ENCODE results near the gene HAUS1.
"Not testable (repeated sequence)": the region's sequence is repeated elsewhere in the genome, so short reads cannot be mapped to it uniquely, and the experiment has no call there.

Gene HAUS1

DNA sequence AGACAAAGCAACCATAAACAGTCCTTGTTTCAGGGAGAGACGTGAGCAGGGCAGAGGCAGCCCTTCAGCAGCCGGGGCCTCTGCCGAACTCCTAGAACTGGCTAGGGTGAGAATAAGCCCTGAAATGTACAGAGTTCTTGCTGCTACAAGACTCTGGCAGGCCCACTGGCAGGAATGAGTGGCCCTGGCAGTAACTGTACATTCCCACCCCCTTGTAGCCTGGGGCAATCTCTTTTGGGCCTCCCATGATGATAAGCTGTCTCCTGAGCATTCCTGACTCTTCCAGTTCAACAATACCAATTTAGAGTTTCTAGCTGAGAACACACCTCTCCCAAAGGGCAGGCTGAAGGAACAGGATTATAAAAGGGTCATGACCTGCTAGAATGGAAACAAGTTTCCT, 54.3 kb downstream of the HAUS1 start:
- no peak for DNase-seq

DNA sequence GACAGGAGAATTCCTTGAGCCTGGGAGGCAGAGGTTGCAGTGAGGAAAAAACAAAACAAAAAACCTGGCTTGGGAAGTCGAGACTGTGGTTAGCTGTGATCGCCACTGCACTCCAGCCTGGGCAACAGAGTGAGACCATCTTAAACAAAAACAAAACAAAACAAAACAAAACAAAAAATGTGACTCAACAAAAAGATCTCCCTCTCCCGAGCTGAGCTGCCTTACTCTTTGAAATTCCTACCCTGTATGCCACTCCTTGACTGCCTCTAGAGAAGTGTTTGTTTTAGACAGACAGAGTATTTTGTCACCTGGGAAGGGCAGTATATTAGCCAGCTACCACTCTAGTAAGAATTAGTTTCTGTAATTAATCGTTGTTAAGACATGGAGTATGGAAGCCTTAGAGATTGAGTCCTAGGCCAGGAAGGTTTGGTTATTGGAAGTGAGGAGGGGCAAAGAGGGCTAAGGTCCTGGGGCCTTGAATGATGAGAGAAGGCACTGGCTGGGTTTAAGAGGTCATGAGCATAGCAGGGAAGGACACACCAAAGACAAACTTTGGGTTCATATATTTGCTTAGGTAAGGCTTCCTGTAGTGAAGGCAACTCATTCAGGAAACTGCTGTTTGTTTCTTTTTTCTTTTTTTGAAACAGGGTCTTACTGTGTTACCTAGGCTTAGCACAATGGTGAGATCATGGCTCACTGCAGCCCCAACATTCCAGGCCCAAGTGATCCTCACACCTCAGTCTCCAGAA, 56.0 kb downstream of the HAUS1 start:
- DNase-seq = no peak

DNA sequence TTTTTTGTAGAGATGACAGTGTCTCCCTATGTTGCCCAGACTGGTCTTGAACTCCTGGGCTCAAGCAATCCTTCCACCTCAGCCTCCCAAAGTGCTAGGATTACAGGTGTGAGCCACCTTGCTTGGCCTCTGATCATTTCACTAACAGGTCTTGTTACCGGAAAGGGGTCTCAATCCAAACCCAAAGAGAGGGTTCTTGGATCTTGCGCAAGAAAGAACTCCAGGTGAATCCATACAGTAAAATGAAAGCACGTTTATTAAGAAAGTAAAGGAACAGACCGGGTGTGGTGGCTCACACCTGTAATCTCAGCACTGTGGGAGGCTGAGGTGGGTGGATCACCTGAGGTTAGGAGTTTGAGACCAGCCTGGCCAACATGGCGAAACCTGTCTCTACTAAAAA, 56.7 kb downstream of the HAUS1 start:
- DNase-seq = not testable (repeated sequence)

DNA sequence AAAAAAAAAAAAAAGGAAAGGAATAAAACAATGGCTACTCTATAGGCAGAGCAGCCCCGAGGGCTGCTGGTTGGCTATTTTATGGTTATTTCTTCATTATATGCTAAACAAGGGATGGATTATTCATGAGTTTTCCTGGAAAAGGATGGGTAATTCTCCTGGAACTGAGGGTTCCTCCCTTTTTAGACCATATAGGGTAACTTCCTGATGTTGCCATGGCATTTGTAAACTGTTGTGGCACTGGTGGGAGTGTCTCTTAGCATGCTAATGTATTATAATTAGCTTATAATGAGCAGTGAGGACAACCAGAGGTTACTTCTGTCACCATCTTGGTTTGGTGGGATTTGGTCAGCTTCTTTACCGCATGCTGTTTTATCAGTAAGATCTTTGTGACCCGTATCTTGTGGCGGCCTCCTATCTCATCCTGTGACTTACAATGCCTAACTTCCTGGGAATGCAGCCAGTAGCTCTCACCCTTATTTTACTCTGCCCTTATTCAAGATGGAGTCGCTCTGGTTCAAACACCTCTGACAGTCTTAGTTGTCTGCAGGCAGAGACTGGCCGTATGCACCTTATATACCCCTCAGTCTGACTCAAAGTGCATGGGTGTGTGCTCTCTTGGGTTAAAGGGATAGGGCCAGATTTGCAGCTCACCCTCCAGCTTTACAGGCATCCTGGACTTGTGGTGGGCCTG, 57.7 kb downstream of the HAUS1 start:
- no peak for DNase-seq

DNA sequence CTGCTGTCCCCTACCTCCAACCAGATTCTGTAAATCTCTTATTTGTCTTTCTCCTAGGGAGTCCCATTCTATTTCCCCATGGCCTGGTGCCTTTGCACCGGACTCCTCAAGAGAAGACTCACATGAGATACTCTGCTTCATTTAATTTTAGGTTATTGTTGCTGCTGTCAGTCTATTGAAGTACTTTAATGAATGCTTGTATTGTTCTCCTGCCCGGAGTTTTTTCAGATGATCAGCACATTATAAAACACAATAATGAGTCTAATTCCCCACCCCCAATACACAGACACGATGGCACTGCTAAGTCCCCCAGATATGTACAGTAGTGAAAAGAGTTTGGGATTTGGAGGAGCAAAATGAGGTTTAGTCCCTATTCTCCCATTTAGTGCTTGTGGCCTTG, 58.9 kb downstream of the HAUS1 start:
- DNase-seq = no peak

DNA sequence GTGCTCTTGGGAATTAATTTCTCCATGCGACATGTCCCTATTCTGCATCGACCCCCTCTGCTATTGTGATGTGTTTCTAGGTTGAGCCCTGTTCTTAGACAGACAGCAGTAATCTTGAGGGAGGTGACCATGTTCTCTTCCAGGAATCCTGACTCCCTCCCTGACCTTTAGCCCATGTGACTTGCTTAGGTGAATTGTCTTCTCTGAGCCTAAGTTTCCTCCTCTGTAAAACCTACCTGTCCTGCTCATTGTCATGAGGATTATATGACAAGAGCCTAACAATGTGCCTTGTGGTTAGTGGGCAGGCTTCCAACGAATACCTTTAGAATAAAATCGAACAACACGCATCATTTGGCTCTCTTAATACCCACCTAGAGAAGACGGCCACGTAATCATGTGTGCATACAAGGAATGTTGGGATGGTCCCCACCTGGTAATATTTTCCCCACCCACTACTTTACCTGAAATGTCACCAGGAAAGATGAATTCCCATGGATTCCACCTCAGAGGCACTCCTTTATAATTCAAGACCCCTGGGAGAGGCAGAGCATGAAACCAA, 59.8 kb downstream of the HAUS1 start:
- DNase-seq = no peak

DNA sequence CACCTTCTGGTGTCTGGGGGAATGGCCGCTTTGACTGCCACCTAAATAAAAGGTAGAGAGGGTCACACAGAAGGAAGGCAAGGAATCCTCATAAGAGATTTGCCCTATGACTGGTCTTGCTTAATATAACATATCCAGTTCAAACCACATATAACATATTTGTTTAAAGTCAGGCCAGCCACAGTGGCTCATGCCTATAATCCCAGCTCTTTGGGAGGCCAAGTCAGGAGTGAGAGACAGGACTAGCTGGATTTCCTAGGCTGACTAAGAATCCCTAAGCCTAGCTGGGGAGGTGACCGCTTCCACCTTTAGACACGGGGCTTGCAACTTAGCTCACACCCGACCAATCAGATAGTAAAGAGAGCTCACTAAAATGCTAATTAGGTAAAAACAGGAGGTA, 60.3 kb downstream of the HAUS1 start:
- not testable (repeated sequence) for DNase-seq

DNA sequence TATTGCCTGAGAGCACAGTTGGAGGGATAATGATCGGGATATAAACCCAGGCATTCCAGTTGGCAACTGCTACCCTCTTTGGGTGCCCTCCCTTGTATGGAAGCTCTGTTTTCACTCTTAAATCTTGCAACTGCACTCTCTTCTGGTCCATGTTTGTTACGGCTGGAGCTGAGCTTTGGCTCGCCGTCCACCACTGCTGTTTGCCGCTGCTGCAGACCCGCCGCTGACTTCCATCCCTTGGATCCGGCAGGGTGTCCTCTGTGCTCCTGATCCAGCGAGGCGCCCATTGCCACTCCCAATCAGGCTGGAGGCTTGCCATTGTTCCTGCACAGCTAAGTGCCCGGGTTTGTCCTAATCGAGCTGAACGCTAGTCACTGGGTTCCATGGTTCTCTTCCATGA, 60.7 kb downstream of the HAUS1 start:
- no peak for DNase-seq

DNA sequence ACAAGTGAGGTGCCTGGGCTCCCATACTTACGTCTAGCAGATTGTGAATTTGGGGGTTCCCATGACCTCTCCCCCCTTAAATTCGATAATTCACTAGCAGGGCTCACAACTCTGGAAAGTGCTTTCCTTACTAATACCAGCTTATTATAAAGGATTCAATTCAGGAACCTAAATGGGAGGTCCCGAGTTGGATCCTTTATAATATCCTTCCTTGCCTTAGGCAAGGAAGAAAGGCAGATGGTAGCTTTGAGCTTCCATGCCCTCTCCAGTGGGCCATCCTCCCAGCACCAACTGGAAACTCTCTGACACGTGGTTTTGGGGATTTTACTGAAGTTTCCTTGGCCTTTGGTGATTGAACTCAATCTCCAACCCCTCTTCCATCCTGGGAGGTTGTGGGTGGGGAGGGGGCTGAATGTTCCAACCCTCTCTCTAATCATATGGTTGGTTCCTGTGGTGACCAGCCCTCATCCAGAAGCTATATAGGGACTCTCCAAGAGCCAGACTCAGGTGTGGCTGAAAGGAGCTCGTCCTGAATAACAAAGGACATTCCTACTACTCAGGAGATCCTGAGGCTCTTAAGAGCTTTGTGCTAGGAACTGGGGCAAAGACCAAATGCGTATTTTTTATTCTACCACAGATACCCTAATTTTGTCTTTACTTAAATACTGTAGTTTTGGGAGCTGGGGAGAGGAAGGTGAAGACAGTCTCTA, 62.2 kb downstream of the HAUS1 start:
- DNase-seq = no peak

DNA sequence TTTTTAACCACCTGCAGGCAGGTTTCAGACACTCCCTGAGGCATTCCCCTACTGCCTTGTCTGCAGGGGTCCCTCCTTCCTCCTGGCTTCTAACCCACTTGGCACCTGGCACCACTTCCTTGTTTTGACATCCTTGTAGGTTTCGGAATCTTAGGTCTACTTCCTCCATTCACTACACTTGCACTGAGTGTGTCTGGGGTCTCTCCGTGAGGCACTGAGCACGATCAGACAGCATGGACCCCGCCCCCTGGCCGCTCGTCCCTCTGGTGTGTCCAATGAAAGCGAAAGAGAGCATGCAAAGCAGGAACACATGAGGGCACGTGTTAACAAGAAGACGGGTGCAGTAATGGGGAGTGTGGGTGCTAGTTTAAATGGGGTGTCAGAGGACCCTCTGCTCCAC, 63.8 kb downstream of the HAUS1 start:
- DNase-seq = no peak

DNA sequence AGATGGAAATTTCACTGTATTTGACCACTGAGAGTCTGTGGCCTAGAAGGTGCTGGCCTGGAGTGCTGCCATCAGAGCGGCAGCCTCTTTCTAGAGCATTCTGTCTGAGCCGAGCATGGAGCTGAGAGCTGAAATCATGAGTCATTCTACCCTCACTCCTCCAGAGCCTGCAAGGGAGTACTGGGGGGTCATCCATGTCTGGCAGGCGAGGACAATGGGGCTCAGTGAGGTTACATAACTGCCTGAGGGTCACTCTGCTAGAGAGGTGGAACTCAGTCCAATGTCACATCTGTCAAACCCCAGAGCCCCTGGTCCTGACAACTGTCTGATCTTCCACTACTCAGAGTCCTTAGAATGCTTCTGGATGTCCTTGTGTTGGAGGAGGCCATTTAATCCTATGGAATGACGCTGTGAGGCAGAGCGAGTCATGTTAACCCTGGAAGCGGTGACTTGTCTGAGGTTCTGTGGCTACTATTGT, 65.3 kb downstream of the HAUS1 start:
- DNase-seq = peak; percentile 68

DNA sequence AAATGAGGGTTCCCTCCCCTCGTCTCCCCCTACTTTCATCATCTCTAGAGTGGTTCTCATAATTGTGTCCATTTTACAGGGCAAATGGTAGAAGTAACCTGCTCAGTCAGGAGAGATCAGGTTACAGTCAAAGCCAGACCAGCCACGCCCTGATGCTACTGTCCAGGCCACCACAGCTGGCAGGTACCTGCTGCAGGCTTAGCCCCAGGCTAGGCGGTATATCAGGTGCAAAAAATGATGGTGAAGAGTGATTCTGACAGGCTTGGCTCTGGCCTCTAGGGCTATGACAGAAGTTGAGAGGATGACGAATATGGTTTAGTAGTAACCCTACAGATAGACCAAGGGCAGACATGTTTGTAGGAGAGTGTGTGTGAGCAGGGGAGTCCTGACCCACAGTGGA, 67.1 kb downstream of the HAUS1 start:
- DNase-seq = no peak

DNA sequence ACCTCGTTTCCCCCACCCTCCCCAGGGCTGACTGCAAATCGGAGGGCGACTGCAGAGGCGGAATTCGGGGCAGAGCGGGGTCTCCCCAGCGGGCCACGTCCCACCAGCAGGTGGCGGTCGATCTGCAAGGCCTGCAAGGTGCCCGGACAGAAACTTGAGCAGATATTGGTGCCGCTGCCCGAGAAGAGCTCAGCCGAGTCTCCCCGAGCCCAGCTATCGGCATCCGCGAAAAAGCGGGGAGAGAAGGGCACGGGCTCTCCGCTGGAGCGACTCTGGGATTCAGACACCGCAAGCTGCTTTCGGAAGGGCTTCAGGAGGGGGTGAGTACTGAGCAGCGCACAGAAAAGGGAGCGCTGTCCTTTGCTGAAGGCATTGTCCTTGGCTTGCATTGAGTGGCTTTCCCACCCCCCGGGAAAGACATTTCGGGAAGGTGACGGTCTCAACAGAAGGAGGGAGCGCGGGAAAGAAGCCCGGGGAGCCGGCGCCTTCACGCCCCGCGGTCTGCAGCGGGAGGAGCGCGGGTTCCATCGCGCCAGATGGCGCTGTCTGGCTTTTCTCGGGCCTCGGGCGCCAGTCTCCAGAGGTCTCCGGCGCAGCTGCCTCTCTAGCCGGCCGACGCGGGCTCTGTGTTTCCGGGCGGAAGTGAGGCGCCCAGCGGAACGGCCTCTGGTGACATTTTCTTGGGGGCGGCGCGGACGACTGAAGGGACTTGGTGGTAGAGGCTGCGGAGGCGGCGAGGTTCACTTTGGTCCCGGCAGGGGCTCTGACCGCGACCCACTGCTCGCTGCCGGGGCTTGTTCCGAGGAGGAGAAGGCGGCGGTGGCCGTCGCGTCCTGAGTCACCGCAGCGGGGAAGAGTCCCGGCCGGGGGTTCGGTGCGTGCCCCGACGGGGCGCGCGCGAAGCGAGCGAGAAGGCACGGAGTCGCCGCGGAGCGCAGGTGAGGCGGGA, 69.5 kb downstream of the HAUS1 start:
- peak; percentile 94 for DNase-seq

DNA sequence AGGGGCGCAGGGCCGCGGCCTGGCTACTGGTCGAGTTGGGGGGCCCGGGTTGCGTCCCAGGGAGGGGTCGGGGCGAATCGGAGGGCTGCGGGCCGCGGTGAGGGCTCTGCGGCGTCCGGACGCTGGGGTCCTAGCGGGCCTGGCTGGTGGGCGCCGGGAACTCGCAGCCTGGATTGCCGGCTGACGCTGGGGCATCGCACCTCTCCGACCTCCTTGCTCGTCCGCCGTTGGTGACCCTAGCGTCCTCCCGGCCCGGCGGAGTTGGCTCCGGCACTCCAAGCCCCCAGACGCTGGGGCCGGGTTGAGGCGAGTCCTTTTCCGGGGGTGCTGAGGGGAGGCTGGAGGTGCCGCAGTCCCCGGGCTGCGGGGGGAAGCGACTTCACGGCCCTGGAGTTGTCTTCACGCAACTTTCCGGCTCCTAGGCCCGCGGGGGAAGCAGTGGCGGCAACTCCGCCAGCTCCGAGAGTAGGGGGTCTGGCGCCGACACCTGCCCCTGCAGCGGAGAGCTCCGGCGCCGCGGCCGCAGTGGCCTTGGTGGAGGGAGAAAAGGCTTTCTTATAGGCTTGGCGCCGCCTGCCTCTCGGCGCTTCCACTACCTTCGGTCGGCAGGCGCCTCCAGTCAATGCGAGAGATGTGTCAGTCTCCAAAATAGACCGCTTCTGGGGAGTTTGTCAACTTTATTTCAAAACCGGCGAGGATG, 70.3 kb downstream of the HAUS1 start:
- DNase-seq = peak; percentile 44

DNA sequence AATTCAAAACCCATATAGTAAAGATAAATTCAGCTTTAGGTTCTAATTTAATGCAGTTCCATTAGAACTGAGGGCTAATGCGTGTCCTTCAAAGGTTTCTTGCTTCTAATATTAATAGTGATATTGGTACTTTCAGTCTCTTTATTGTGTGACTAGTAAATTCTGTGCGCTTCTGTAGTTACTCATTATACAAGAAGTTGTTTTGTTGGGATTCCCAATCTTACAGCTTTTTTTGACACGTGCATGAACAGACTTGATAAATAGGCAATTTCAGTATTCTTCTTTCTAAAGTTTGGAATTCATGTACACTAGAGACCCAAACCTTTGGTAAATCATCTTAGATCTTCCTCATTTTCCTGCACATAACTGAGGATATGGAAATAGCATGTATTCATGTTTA, 71.8 kb downstream of the HAUS1 start:
- DNase-seq = no peak
